ENCODE results near the gene MRGPRE.

The MRGPRE gene

DNA sequence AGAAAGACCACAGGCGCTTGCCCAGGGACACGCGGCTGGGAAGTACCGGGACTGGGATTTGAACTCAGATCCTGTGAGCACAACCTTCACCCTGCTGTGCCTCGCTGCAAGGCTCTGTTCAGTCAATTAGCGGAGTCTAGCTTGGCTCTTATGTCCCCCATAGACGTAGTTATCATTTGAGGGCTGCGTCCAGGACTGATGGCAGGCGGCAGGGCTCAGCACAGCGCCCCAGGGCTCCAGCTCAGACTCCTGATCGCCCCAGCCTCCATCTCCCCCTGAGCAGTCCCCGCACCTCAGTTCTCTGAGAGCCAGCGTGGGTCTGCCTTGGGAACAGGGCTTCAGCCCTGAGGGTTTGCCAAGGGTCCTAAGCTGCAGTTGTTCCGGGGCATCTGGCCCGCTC is 33.4 kb downstream of the MRGPRE start:
- peaks cover 2% of the 10 kb centered on the region for H3K4me1 Mint-ChIP-seq (ENCODE audit: low read depth)
- peaks cover 35% of the 10 kb centered on the region for H3K27me3 Mint-ChIP-seq
- H3K4me3 Mint-ChIP-seq = no peak overlapping the region
- no peak for DNase-seq
- H3K36me3 Mint-ChIP-seq (ENCODE audit: low read depth) = no peaks in the 10 kb centered on the region
- H3K27ac Mint-ChIP-seq = no peak overlapping the region
- no peaks in the 10 kb centered on the region for H3K9me3 Mint-ChIP-seq

DNA sequence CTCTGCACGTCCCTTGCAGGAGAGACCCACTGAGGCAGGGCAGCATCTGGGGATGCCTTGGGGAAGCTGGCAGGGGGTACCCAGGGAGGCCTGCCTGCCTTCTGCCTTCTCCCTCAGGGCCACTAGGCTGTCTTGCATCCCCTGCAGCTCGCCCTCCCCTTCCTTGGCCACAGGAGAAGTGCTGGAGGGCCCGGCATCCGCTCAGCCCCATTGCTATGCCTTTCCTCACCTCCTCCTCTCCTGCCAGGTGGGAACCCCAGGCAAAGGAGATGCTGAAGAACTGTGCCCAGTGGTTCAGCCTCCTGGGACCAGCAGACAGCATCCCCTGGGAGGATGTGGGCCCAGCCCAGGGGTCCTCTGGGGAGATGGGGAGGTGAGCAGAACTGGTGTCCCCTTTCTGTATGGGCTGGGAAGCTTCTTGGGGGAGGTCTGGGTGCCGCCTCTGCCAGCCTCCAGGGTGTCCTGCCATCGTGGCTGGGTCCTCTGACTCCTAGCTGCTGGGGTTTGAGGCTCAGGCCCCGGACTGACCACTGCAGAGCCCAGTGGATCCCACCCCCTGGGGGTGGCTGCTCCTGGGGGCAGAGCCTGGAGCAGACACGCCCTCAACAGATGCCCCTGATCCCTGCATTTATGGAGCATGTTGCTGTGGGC is 34.2 kb downstream of the MRGPRE start:
- H3K4me1 Mint-ChIP-seq (ENCODE audit: low read depth) = peaks cover 2% of the 10 kb centered on the region
- H3K27ac Mint-ChIP-seq = no peak overlapping the region
- no peaks in the 10 kb centered on the region for H3K36me3 Mint-ChIP-seq (ENCODE audit: low read depth)
- H3K9me3 Mint-ChIP-seq = no peaks in the 10 kb centered on the region
- H3K4me3 Mint-ChIP-seq = no peak overlapping the region
- H3K27me3 Mint-ChIP-seq = peaks cover 29% of the 10 kb centered on the region
- no peak for DNase-seq

DNA sequence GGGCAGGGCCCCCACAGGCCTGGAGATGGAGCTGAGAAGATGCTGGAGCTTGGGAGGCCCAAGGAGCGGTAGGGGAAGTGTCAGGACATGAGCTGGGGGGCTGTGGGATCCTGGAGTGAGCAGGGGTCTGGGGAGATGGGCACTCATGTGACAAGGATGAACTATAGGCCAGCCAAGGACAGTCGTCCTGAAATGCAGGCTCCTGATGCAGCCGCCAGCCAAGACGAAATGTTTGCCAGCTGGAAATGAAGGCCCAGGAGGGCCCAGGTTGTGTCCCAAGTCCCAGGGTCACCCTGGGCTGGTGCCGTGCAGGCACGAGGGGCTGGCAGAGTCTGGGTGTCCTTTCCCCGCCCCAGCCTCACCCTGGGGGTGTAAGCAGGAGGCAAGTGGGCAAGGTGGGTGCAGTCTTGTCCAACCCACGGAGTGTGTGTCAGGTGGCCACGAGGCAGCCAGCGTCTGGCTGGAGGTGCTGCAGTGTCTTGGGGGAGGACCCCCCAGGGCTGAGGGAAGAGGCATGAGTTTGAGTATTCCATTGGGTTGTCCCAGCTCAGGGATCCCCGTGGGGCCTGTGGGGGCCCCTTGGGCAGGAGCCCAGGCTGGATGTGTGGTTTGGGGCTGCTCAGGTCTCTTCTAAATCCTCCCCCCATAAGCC is 35.0 kb downstream of the MRGPRE start:
- no peaks in the 10 kb centered on the region for H3K9me3 Mint-ChIP-seq
- H3K27me3 Mint-ChIP-seq = peaks cover 22% of the 10 kb centered on the region
- no peak overlapping the region for H3K4me3 Mint-ChIP-seq
- no peak for DNase-seq
- no peaks in the 10 kb centered on the region for H3K4me1 Mint-ChIP-seq (ENCODE audit: low read depth)
- no peak overlapping the region for H3K27ac Mint-ChIP-seq
- no peaks in the 10 kb centered on the region for H3K36me3 Mint-ChIP-seq (ENCODE audit: low read depth)

DNA sequence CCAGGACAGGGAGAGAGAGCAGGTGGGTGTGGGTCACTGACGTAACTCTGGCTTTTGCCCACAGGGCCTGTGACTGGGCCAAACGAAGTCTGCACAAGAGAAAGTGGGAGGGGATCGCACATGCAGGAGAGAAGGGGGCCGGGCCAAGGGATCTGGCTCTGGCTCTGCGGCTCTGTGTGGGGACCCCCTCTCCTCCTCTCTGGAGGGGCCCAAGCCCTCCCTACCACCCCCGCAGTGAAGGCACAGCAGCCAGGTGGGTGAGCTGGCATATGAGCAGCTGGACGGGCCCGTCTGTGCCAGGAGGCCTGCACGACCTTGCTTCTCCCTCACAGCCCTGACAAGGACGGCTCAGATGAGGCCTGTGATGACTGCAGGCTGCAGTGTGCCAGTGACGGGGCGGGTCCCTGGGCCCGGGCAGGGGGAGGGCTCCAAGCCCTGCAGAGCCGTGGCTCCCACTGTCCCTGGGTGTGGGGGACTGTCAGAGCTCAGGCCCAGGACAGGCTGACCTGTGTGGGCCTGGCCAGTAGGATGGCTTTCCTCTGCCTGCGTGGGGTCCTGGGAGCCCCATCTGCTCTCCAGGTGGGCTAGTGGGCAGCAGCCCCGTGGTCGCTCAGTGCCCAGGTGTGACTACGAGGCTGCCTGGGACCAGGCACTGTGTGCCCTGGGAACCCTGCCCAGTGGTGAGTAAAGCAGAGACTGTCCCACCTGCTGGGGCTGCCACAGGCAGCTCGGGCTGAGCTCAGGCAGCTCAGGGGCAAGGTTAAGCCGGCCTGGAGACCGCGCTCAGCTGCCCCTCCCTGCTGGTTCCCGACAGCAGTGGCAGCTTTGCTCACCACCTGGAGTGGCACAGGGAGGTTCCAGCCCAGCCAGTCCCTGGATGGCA is 35.8 kb downstream of the MRGPRE start:
- no peak overlapping the region for H3K4me3 Mint-ChIP-seq
- no peaks in the 10 kb centered on the region for H3K4me1 Mint-ChIP-seq (ENCODE audit: low read depth)
- H3K27me3 Mint-ChIP-seq = peaks cover 16% of the 10 kb centered on the region
- no peak overlapping the region for H3K27ac Mint-ChIP-seq
- no peak for DNase-seq
- no peaks in the 10 kb centered on the region for H3K9me3 Mint-ChIP-seq
- no peaks in the 10 kb centered on the region for H3K36me3 Mint-ChIP-seq (ENCODE audit: low read depth)

DNA sequence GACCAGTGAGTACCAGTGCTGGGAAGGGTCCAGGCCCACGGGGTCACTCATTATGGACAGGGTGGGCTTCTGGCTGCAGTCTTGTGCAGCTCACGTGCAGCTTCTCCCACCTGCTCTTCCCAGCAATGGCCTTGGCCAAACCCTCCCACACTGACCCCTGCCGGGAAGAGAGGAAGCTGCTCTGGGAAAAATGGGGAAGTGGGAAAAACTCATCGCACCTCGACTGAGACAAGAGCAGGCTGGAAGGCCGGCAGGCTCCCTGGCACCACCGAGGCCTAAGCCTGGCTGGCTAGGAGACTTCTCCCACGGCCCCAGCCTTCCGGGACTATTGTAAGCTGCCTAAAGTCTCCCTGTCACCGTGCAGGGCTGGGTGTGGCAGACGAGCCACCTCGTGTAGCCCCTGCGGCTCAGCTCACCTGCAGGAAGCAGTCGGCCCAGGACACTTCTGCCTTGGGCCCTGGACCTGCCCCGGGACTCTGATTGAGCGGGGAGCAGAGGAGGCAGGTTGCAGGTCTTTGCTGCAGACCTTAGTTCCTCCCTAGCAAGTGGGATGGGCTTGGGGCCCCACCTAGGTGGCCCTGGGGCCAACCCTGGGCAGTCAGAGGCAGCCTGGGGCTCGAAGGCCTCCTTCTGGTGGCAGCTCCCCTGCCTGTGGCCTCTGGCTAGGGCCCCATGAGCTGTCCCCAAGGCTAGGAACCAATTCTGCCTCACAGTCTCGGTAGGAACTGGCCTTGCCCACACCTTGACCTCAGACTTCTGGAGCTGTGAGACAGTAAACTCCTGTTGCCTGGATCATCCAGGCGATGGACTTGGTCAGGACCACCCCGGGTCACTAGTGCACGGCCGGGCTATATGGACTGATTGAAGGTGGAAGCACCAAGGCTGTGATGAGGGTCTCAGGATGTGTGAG is 36.7 kb downstream of the MRGPRE start:
- Mint-ChIP-seq H3K4me1 (ENCODE audit: low read depth) (no peaks in the 10 kb centered on the region), H3K27me3 (peaks cover 8% of the 10 kb centered on the region), H3K36me3 (ENCODE audit: low read depth) (no peaks in the 10 kb centered on the region), H3K27ac (no peak overlapping the region), H3K4me3 (no peak overlapping the region), H3K9me3 (no peaks in the 10 kb centered on the region)
- DNase-seq = no peak

DNA sequence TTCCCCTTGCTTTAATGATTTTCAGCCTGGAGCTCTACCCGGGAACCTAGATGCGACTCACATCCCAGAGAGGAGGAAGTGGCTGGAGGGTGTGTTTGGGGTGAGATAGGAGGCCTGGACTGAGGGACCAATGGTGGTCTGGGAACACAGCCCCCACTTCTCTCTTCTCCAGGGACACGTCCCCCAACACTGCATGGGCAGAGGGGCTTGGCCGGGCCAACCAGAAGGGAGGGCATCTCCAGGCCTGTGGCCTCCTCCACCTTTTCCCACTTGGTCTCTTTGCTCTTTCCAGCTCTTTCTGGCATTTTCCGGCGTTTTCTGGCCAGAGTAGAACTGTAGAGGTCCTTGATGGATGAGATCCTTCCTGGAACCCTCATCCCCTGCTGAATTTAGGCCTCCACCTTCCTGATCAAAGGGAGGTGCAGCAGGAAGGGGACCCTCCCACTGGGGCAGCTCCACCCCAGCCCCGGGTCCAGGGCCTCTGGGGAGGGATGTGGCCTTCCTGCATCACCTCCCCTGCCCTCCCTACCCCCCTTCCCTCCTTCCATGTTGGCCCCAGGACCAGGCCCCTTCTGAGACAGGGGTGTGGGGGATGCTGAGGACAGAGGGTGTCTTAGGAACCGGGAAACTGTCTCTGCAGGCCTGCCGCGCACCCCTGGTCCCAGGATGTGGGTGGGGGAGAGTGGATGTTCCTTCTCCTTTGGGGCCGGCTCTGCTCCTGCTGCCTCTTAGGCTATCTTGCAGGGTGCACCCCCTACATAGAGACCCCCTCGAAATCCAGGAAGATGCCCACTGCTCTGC is 38.0 kb downstream of the MRGPRE start:
- no peak for DNase-seq
- Mint-ChIP-seq H3K27ac (no peak overlapping the region), H3K36me3 (ENCODE audit: low read depth) (no peaks in the 10 kb centered on the region), H3K4me3 (no peak overlapping the region), H3K4me1 (ENCODE audit: low read depth) (no peaks in the 10 kb centered on the region), H3K9me3 (no peaks in the 10 kb centered on the region), H3K27me3 (peaks cover 5% of the 10 kb centered on the region)

DNA sequence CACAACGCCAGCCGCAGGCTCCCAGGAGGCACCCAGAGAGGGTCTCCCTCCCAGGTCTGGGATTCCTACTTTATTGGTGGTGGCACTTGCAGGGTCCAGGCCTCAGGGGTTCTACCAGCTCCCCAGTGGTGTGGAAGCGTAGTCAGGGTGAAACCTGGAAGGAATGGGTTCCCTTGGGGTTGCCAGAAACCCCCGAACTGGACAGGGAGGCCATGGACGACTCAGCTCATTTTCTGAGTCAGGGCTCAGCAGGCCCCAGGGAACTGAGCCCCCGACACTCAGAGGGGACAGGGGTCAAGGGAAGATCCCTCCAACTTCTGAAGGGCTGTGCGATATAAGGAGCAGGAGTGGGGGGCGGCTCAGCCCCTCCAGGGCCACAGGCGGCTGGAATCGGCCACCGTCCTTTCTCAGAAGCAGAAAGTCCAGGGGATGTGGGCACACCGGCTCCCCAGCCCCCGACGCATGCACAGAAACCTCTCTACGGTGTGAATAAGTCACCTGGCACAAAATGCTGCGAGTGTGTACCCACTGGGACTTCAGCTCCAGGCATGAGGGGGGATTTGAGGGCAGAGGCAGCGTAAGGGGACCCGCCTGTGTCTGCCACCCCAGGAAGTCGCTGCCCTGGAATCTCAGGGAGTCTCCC is 38.7 kb downstream of the MRGPRE start:
- Mint-ChIP-seq H3K27me3 (peaks cover 2% of the 10 kb centered on the region), H3K4me1 (ENCODE audit: low read depth) (no peaks in the 10 kb centered on the region), H3K4me3 (no peak overlapping the region), H3K36me3 (ENCODE audit: low read depth) (no peaks in the 10 kb centered on the region), H3K9me3 (no peaks in the 10 kb centered on the region), H3K27ac (no peak overlapping the region)
- peak; percentile 22 for DNase-seq

DNA sequence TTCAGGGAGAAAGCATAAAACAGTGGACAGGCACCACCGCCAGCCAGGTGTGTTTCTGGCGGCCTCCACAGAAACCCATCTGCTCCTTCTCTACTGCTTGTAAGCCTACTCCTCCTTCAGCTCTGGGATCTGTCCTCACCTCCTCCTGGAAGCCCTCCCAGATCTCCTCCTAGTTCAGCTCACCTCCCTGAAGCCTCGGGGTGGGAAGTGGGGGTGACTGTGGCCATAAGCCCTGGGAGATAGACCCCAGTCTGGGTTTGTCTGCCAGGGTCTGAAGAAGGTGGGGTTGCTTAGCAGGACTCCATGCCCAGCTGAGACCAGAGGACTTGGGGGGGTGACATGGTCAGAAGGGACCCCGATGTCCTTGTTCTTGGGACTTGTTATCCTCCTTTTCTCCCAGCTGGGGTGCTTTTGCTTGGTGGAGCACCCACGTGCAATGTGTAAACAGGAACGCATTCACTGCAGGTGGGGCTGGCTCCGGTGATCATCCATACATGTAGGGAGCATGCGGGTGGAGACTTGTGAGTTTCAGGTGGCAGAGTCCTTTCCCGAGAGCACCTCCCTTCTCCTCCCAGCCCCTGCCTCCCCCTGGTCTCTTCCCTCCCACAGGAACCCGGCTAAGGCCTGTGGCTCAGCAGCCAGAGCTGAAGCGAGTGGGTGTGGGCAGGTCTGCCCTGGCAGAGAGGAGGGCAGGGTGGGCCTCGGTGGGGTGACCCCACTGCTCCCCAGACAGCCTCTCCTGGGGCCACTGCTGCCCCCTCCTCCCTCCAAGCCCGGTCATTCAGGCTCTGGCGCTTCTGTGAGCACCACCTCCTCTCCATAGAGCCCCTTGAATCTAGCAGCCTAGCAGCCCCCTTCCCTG is 39.5 kb downstream of the MRGPRE start:
- DNase-seq = peak; percentile 24
- no peaks in the 10 kb centered on the region for H3K9me3 Mint-ChIP-seq
- H3K27ac Mint-ChIP-seq = no peak overlapping the region
- no peaks in the 10 kb centered on the region for H3K27me3 Mint-ChIP-seq
- no peak overlapping the region for H3K4me3 Mint-ChIP-seq
- no peaks in the 10 kb centered on the region for H3K36me3 Mint-ChIP-seq (ENCODE audit: low read depth)
- no peaks in the 10 kb centered on the region for H3K4me1 Mint-ChIP-seq (ENCODE audit: low read depth)

DNA sequence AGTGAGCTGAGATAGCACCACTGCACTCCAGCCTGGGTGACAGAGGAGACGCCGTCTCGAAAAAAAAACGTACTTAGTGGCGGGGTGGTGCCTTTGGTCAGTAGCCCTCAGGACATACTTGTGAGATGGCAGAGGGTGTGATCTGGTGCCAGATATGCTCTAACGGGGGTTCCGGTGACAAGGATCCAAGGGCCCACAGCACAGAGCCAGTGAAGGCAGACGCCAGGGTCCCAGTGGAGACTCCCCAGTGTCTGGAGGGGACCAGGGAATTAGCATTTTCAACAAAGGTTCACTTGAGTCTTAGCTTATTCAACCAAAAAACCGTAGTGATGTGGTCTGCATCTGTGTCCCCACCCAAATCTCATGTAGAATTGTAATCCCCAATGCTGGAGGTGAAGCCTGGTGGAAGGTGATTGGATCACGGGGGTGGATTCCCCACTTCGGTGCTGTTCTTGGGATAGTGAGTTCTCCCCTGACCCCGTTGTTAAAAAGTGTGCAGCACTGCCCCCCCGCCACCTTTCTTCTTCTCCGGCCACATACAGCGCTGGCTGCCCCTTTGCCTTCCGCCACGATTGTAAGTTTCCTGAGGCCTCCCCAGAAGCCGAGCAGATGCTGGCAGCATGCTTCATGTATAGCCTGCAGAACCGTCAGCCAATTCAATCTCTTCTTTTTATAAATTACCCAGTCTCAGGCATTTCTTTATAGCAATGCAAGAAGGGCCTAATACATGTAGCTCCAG is 40.5 kb downstream of the MRGPRE start:
- H3K4me1 Mint-ChIP-seq (ENCODE audit: low read depth) = no peaks in the 10 kb centered on the region
- DNase-seq = no peak
- no peak overlapping the region for H3K27ac Mint-ChIP-seq
- H3K36me3 Mint-ChIP-seq (ENCODE audit: low read depth) = no peaks in the 10 kb centered on the region
- H3K4me3 Mint-ChIP-seq = no peak overlapping the region
- no peaks in the 10 kb centered on the region for H3K27me3 Mint-ChIP-seq
- no peaks in the 10 kb centered on the region for H3K9me3 Mint-ChIP-seq

DNA sequence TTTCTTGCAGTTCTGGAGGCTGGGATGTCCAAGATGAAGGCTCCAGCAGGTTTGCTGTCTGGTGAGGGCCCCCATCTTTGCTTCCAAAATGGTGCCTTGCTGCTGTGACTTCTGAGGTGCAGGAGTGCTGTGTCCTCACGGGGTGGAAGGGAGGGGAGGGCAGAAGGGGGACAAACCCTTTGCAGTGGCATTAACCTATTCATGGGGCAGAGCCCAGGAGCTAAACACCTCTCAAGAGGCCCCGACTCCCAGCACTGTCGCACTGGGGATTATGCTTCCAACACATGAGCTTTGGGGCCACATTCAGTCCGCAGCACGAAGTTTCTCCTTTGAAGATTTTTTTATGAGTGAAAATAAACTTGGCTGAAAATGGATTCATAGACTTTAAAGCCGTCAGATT is 41.6 kb downstream of the MRGPRE start:
- Mint-ChIP-seq H3K27me3 (no peaks in the 10 kb centered on the region), H3K36me3 (ENCODE audit: low read depth) (no peaks in the 10 kb centered on the region), H3K27ac (no peak overlapping the region), H3K4me1 (ENCODE audit: low read depth) (no peaks in the 10 kb centered on the region), H3K9me3 (no peaks in the 10 kb centered on the region), H3K4me3 (no peak overlapping the region)
- DNase-seq = no peak

DNA sequence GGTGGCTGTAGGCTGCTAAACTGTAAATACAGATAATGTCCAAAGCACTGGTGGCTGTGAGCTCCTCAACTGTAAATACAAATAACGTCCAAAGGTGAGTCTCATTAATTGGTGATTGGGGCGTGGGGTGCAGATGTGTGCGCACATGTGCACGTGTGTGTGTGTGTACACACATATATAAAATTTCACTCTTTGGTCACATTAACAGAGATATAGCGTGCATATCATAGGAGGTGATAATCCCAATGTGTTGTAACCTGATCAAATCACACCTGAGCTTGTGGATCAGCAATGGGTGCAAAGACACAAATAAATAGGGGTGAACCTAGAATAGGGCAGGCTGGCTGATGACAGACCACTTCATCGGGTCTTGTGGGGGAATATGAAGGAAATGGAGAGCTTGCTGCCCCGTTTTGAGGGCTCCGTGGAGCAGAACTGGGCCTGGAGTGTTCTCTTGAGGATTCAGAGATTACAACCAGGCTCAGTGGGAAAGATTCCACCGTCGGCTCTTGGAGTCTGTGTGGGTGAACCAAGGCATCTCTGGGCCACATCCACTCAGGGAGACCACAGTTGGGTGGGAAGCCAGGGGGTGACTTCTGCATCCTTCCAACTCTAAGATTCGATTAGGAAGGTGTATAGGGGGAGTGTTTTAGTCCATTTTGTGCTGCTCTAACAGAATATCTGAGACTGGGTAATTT is 42.2 kb downstream of the MRGPRE start:
- no peak overlapping the region for H3K4me3 Mint-ChIP-seq
- no peaks in the 10 kb centered on the region for H3K4me1 Mint-ChIP-seq (ENCODE audit: low read depth)
- no peak for DNase-seq
- no peaks in the 10 kb centered on the region for H3K36me3 Mint-ChIP-seq (ENCODE audit: low read depth)
- H3K27ac Mint-ChIP-seq = no peak overlapping the region
- H3K27me3 Mint-ChIP-seq = no peaks in the 10 kb centered on the region
- H3K9me3 Mint-ChIP-seq = no peaks in the 10 kb centered on the region
